Muscle layer of colon (tissue), 2 donors: ENCODE measurements around the gene OPTN.

Experiments
- H3K27ac ChIP-seq: one replicate; pipeline ENCODE4 v1.7.0; 2013; ENCODE audit warnings: low read depth, mild to moderate bottlenecking, low read length, moderate library complexity
- H3K27me3 ChIP-seq, 2 donors: one replicate each; pipeline ENCODE4 v1.7.0; 2013; ENCODE audit warnings: low read length in 2 of 2, mild to moderate bottlenecking in 2 of 2; ENCODE audit not compliant: insufficient read depth in 2 of 2, control insufficient read depth in 1 of 2
- H3K36me3 ChIP-seq: one replicate; pipeline ENCODE4 v1.7.0; 2013; ENCODE audit warnings: mild to moderate bottlenecking, low read length; ENCODE audit not compliant: insufficient read depth
- H3K4me1 ChIP-seq: one replicate; pipeline ENCODE4 v1.7.0; 2013; ENCODE audit warnings: mild to moderate bottlenecking, low read length; ENCODE audit not compliant: insufficient read depth
- H3K4me3 ChIP-seq, 2 donors: one replicate each; pipeline ENCODE4 v1.7.0; 2013; ENCODE audit warnings: low read length in 2 of 2, low read depth in 1 of 2, mild to moderate bottlenecking in 1 of 2, moderate library complexity in 1 of 2
- H3K9ac ChIP-seq: one replicate; pipeline ENCODE4 v1.7.0; 2013; ENCODE audit warnings: low read length
- H3K9me3 ChIP-seq: one replicate; pipeline ENCODE4 v1.7.0; 2013; ENCODE audit warnings: mild to moderate bottlenecking, low read length
- donor health status: abdominal sarcoma.
- donor health status: Adenocarcinoma of cecum.

The OPTN gene

GRCh38 chr10:13163859-13164258 is 63.9 kb downstream of the OPTN start:
- Histone ChIP-seq H3K4me1 (peaks cover 8% of the 10 kb centered on the region), H3K9ac (no peak overlapping the region), H3K27me3 (no peaks in the 10 kb centered on the region), H3K9me3 (no peaks in the 10 kb centered on the region), H3K36me3 (no peaks in the 10 kb centered on the region), H3K4me3 (no peak overlapping the region), H3K27ac (no peak overlapping the region)

DNA sequence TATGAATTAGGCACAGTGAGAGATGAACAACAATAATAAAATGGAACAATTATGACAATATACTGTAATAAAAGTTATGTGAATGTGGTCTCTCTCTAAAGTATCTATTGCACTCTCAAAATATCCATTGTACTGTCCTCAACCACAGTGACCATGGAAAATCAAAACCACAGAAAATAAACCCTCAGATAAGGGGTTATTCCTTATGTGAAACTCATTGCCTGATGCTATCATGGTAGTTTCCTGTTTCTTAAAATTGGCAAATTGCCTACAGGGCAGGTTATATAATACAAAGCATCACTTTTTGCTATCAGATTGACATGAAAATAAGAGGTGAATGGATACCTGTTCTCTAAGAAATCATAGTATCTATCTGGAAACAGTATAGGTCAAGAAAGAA is 65.2 kb downstream of the OPTN start:
- H3K9ac ChIP-seq = no peak overlapping the region
- H3K4me3 ChIP-seq = no peak overlapping the region
- no peaks in the 10 kb centered on the region for H3K36me3 ChIP-seq
- peaks cover 8% of the 10 kb centered on the region for H3K4me1 ChIP-seq
- H3K9me3 ChIP-seq = no peaks in the 10 kb centered on the region
- H3K27ac ChIP-seq = no peak overlapping the region
- H3K27me3 ChIP-seq = no peaks in the 10 kb centered on the region

DNA sequence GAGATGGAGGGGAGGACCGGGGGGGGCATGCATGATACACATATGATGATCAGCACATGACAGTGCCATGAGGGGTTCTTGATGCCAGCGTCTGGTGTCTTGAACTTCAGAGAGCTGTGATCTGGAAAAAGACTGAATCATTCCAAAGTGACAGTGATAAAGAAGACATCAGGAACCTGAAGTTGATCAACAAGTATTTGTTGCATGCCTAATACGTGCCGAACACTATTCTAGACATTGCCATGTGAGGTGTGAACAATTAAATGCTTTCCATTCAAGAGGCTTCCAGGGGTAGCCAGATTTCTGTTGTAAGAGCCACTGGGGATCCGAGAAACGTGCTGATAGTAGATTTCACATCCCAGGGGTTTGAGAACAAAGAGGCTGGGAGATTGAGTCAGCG is 67.6 kb downstream of the OPTN start:
- H3K4me3 ChIP-seq = no peak overlapping the region
- H3K27ac ChIP-seq = no peak overlapping the region
- H3K27me3 ChIP-seq = no peaks in the 10 kb centered on the region
- no peaks in the 10 kb centered on the region for H3K9me3 ChIP-seq
- no peaks in the 10 kb centered on the region for H3K4me1 ChIP-seq
- H3K36me3 ChIP-seq = no peaks in the 10 kb centered on the region
- H3K9ac ChIP-seq = no peak overlapping the region

- Histone ChIP-seq H3K4me1 (no peaks in the 10 kb centered on the region), H3K36me3 (no peaks in the 10 kb centered on the region), H3K9ac (no peak overlapping the region), H3K27me3 (no peaks in the 10 kb centered on the region), H3K4me3 (no peak overlapping the region), H3K27ac (no peak overlapping the region), H3K9me3 (no peaks in the 10 kb centered on the region)
Measured at GRCh38 chr10:13168781-13169180, 68.8 kb downstream of the OPTN start.

DNA sequence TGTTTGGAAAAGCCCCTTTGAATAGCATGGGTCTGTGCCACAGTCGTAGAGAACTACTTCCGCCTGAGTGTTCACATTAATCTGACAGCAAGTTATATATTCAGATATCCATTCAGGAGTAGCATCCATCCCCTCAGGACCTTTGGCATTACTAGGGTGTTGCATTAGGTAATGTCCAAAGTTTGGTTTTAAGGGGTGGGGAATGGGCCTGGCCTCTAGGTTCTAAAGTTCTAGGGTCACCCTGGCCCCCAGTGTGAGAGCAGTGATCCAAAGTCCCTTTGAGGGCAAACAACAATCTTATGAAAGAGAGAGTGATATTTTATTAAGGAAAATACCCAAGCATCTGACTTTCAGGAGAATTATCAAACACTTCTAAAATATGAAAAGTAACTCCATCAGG is 73.7 kb downstream of the OPTN start:
- Histone ChIP-seq H3K9ac (no peak overlapping the region), H3K27ac (no peak overlapping the region), H3K27me3 (no peaks in the 10 kb centered on the region), H3K9me3 (no peaks in the 10 kb centered on the region), H3K36me3 (no peaks in the 10 kb centered on the region), H3K4me3 (no peak overlapping the region), H3K4me1 (no peaks in the 10 kb centered on the region)

DNA sequence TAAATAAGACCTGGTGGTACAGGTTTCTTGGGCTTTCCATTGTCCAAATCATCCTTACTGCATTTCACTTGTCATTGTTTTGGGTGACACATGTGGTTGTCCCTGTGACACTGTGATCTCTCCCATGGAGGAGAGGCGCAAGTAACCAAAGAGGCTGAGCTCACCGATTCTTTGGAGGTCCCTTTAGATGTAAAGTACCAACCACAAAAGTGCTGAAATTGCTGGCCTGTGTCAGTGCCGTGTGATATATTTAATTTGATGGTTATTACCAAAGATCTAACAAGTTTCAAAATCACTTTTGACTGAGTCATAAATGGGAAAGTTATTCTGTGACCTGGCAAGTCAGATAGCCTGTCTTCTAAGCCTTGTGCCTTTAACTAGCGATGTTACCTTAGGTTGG is 80.8 kb downstream of the OPTN start:
- no peaks in the 10 kb centered on the region for H3K9me3 ChIP-seq
- H3K27ac ChIP-seq = no peak overlapping the region

DNA sequence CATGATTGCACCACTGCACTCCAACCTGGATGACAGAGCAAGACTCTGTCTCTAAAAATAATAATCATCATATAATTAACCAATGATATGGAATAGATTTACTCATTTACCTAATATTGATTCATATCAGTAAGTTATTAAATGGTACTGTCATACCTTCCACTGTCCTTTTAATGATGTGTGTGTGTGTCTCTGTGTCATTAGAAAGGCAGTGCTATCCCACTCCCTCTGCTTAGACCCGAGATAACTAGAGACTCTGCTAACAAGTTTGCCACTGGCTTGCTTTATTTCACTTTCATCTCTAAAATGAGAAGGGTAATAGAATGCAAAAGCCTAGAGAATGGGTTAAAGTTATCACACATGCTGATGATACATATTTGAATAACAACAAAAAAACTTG is 82.5 kb downstream of the OPTN start:
- Histone ChIP-seq H3K4me3 (no peak overlapping the region), H3K4me1 (peaks cover 10% of the 10 kb centered on the region), H3K9ac (no peak overlapping the region), H3K27ac (no peak overlapping the region), H3K9me3 (no peaks in the 10 kb centered on the region), H3K27me3 (no peaks in the 10 kb centered on the region), H3K36me3 (no peaks in the 10 kb centered on the region)

More for the DNA sequence above, 80.8 kb downstream of the OPTN start:
- Histone ChIP-seq H3K4me1 (peaks cover 10% of the 10 kb centered on the region), H3K4me3 (no peak overlapping the region), H3K27me3 (no peaks in the 10 kb centered on the region), H3K9ac (no peak overlapping the region), H3K36me3 (no peaks in the 10 kb centered on the region)

GRCh38 chr10:13183625-13184024 is 83.7 kb downstream of the OPTN start:
- H3K4me3 ChIP-seq = no peak overlapping the region
- H3K9me3 ChIP-seq = no peaks in the 10 kb centered on the region
- no peaks in the 10 kb centered on the region for H3K27me3 ChIP-seq
- no peak overlapping the region for H3K27ac ChIP-seq
- H3K36me3 ChIP-seq = no peaks in the 10 kb centered on the region
- no peak overlapping the region for H3K9ac ChIP-seq
- peaks cover 10% of the 10 kb centered on the region for H3K4me1 ChIP-seq

- no peaks in the 10 kb centered on the region for H3K36me3 ChIP-seq
- H3K9me3 ChIP-seq = no peaks in the 10 kb centered on the region
- H3K27ac ChIP-seq = no peak overlapping the region
- H3K4me1 ChIP-seq = peaks cover 10% of the 10 kb centered on the region
- H3K9ac ChIP-seq = no peak overlapping the region
- no peaks in the 10 kb centered on the region for H3K27me3 ChIP-seq
- no peak overlapping the region for H3K4me3 ChIP-seq
Measured at GRCh38 chr10:13184276-13184675, 84.3 kb downstream of the OPTN start.

GRCh38 chr10:13184730-13185514 is 85.0 kb downstream of the OPTN start:
- Histone ChIP-seq H3K36me3 (no peaks in the 10 kb centered on the region), H3K27ac (no peak overlapping the region), H3K9ac (no peak overlapping the region), H3K4me3 (no peak overlapping the region), H3K27me3 (no peaks in the 10 kb centered on the region), H3K9me3 (no peaks in the 10 kb centered on the region), H3K4me1 (peaks cover 10% of the 10 kb centered on the region)

DNA sequence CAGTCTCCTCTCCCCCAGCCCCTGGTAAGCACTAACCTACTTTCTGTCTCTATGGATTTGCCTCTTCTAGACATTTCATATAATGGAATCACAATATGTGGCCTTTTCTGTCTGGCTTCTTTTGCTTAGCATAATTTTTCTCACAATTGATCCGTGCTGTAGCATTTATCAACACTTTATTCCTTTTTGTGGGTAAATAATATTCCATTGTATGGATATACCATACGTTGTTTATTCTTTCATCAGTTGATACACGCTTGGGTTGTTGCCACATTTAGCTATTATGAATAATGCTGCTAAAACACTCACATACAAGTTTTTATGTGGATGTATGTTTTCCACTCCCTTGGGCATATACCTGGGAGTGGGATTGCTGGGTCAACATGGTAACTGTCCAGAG is 87.2 kb downstream of the OPTN start:
- H3K4me1 ChIP-seq = peaks cover 10% of the 10 kb centered on the region
- H3K9ac ChIP-seq = no peak overlapping the region
- H3K27ac ChIP-seq = no peak overlapping the region
- no peaks in the 10 kb centered on the region for H3K27me3 ChIP-seq
- no peak overlapping the region for H3K4me3 ChIP-seq
- no peaks in the 10 kb centered on the region for H3K36me3 ChIP-seq
- no peaks in the 10 kb centered on the region for H3K9me3 ChIP-seq
